Upper lobe of left lung (tissue), 6 donors: ENCODE data around the gene KIRREL3. TPM values are rescaled to one million over a fixed set of nuclear protein-coding genes. Genes with fewer than 3 reads are reported as not detected.
A peak's percentile ranks its signal among the peaks of the same experiment; 100 is the strongest.

Source experiments
- ATAC-seq, 2 donors: fragments of 200-7000 bp; cut with Tn5 transposase; one replicate each; pipeline ENCODE4 v1.9.1; 2022; ENCODE audit warnings: mild to moderate bottlenecking in 2 of 2, moderate library complexity in 2 of 2; ENCODE audit not compliant: low FRiP score in 2 of 2
- DNase-seq, 2 donors: peaks; one replicate each; pipeline ENCODE4 v3.0.0-alpha.2; 2019 to 2020
- H3K27ac ChIP-seq, 4 donors: fragments of 200-600 bp; sonication (generic); one replicate each; pipeline ENCODE4 v1.5.1; 2016 to 2019
- H3K27me3 ChIP-seq, 4 donors: fragments of 200-600 bp; sonication (generic); one replicate each; pipeline ENCODE4 v1.5.1; 2017 to 2019
- H3K36me3 ChIP-seq, 4 donors: fragments of 200-600 bp; sonication (generic); one replicate each; pipeline ENCODE4 v1.5.1; 2016 to 2019
- H3K4me1 ChIP-seq, 4 donors: fragments of 200-600 bp; sonication (generic); one replicate each; pipeline ENCODE4 v1.5.1; 2018 to 2019
- H3K4me3 ChIP-seq, 4 donors: fragments of 200-600 bp; sonication (generic); one replicate each; pipeline ENCODE4 v1.5.1; 2017 to 2019; ENCODE audit warnings: mild to moderate bottlenecking in 2 of 4, moderate library complexity in 1 of 4
- H3K9me3 ChIP-seq, 4 donors: fragments of 200-600 bp; sonication (generic); one replicate each; pipeline ENCODE4 v1.5.1; 2018 to 2019
- CTCF ChIP-seq, 6 experiments: fragments of 450-650 bp in 4 of 6; fragments of 200-600 bp in 2 of 6; sonication (generic) in 2 of 6; IDR thresholded peaks; one replicate each; pipeline ENCODE4 v1.5.1; 2016 to 2019; ENCODE audit warnings: antibody characterized with exemption in 6 of 6
- EP300 ChIP-seq, 4 donors: sonication (generic); formaldehyde crosslinking; IDR thresholded peaks; one replicate each; pipeline ENCODE4 v1.5.1; 2017; ENCODE audit warnings: antibody characterized with exemption in 4 of 4, control low read depth in 2 of 4
- POLR2A ChIP-seq, 4 donors: fragments of 450-650 bp; IDR thresholded peaks; one replicate each; pipeline ENCODE4 v1.5.1; 2016 to 2017; ENCODE audit warnings: antibody characterized with exemption in 4 of 4, mild to moderate bottlenecking in 2 of 4
- POLR2AphosphoS5 ChIP-seq, 2 donors: sonication (generic); formaldehyde crosslinking; IDR thresholded peaks; one replicate each; pipeline ENCODE4 v1.5.1; 2017; ENCODE audit warnings: antibody characterized with exemption in 2 of 2
- WGBS, 2 donors: methylation state at CpG; one replicate each; pipeline ENCODE4 v1.1.5; 2017 to 2018; 5-methylcytosine and 5-hydroxymethylcytosine counted together
- total RNA-seq, 6 donors: library from RNA; depleted of rRNA in 4 of 6; stranded (reverse); fragments of >200 nt in 4 of 6; gene quantifications; one replicate each; pipeline versions ENCODE4 v1.1.0 to v1.2.1, GENCODE V29; 2016 to 2021
- donor health status: DM: no; HTN: no; CAD: no; lungs with moderate emphysema.
- donor health status: DM: no; HTN: yes; CAD: no; lungs with severe emphysema.

Gene KIRREL3
- total RNA-seq, 6 donors from 2014 or later, result 0.22 to 0.24 TPM; not detected in 4

DNA sequence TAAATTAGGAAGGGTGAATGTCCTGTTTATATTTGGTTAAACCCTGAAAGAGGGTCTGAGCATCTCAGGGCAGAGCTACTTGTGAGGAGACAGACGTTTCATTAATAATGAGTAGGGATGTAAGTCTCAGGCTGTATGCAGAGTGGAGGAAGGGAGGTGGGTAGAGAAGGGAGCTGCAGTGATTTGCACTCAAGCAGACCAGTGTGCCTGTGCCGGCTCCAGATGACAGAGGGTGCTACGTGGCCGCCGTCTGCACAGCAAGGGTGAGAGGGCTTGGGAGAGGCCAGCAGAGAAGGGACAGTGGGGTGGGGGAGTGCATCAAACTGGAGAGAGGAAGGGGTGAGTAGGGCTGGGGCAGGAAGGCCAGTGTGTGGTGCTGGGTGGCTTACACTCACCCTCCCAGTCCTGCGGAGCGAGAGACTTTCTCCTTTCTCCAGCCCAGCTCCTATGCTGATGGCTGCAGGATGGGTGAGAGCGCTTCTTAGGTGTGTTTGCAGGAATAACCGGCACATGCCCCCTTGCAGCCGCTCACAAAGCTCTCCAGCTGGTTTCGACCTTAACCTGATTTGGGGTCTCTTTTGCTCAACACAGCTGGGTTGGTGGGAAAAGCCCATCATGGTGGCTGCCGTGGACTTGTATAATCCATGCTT lies 514.5 kb downstream of the KIRREL3 start:
- no peak overlapping the region for H3K4me3 ChIP-seq
- WGBS, 2 donors, result 79 to 82% methylated on average over 11 to 12 of the region's 12 CpGs
- H3K27ac ChIP-seq, result no peak overlapping the region
- H3K27me3 ChIP-seq, result no peaks in the 10 kb centered on the region
- ATAC-seq, result peak in 1 of 2 donors; percentile 7
- no peak for DNase-seq
- no peaks in the 10 kb centered on the region for H3K9me3 ChIP-seq
- no peaks in the 10 kb centered on the region for H3K4me1 ChIP-seq
- TF ChIP-seq EP300 (IDR thresholded peaks at IDR 0.05), result no peak
- no peaks in the 10 kb centered on the region for H3K36me3 ChIP-seq

DNA sequence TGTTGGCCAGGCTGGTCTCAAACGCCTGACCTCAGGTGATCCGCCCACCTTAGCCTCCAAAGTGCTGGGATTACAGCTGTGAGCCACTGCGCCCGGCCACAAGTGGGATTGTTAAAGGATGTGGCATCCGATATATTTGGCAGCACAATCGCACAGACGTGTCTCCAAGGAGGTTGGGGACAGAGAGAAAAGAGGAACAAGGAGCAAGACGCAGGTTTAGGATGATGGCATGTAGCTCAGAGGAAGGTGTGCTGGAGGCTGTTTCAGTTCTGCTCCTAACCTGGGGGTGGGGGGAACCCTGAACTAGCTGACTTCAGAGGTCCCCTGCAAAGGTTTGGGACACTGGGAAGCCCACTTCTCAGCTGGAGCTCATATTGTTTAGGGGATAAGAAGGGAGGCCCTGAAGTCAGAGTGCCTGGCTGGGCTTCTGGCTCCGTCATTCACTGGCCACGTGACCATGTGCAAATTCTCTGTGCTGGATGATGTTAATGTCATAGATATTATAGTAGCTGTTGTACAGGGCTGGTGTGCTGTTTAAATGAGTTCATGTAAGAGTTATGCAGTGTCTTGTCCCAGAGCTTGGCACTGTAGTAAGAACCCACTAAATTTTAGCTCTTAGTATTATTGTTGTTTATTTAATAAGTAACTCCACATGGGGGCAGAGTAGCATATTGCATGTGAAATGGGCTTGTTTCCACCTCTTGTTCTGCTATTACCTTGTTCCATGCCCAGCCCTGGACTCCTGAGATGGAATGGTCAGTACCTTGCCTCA lies 515.4 kb downstream of the KIRREL3 start:
- Histone ChIP-seq H3K4me3 (no peak overlapping the region), H3K36me3 (no peaks in the 10 kb centered on the region), H3K27me3 (no peaks in the 10 kb centered on the region), H3K27ac (no peak overlapping the region), H3K9me3 (no peaks in the 10 kb centered on the region), H3K4me1 (peaks cover 3 to 8% (median 6%) of the 10 kb centered on the region in 4 donors)
- ATAC-seq (no peak), DNase-seq (no peak)
- no peak for TF ChIP-seq EP300 (IDR thresholded peaks at IDR 0.05)
- TF ChIP-seq POLR2A (IDR thresholded peaks at IDR 0.05), result no peak
- no peak for TF ChIP-seq POLR2AphosphoS5 (IDR thresholded peaks at IDR 0.05)
- TF ChIP-seq CTCF (IDR thresholded peaks at IDR 0.05), result no peak
- 66 to 87% methylated on average over 9 to 10 of the region's 10 CpGs for WGBS, 2 donors

DNA sequence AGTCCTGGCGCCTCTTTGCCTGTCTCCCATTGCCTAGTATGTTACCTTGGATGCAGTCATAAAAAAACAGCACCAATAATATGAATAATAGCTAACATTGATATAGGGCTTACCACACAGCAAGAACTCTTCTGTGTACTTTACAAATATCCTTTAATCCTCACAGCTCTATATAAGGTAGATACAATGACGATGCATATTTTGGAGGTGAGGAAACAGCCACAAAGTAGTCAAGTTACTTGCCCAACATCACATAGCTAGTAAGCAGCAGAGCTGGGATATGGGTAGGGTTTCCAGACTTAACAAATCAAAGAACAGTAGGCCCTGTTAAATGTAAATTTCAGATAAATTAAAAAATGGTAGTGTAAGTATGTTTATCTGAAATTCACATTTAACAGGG lies 516.3 kb downstream of the KIRREL3 start:
- no peak for TF ChIP-seq POLR2A (IDR thresholded peaks at IDR 0.05)
- H3K36me3 ChIP-seq, result no peaks in the 10 kb centered on the region
- H3K4me3 ChIP-seq, result no peak overlapping the region
- no peak for ATAC-seq
- H3K27me3 ChIP-seq, result no peaks in the 10 kb centered on the region
- DNase-seq, result no peak
- 75 to 83% methylated on average over 2 of the region's 2 CpGs for WGBS, 2 donors
- H3K9me3 ChIP-seq, result no peaks in the 10 kb centered on the region
- peaks cover 3 to 8% (median 6%) of the 10 kb centered on the region in 4 donors for H3K4me1 ChIP-seq
- H3K27ac ChIP-seq, result no peak overlapping the region

- Histone ChIP-seq H3K36me3 (no peaks in the 10 kb centered on the region), H3K4me1 (peaks cover 3 to 8% (median 6%) of the 10 kb centered on the region in 4 donors), H3K4me3 (no peak overlapping the region), H3K27me3 (no peaks in the 10 kb centered on the region), H3K9me3 (no peaks in the 10 kb centered on the region), H3K27ac (no peak overlapping the region)
- WGBS, 2 donors, result 87 to 97% methylated on average over 4 of the region's 4 CpGs
- TF ChIP-seq POLR2AphosphoS5 (IDR thresholded peaks at IDR 0.05) (no peak), CTCF (IDR thresholded peaks at IDR 0.05) (no peak), POLR2A (IDR thresholded peaks at IDR 0.05) (no peak), EP300 (IDR thresholded peaks at IDR 0.05) (no peak)
- DNase-seq (no peak), ATAC-seq (no peak)
These were observed 516.9 kb downstream of the KIRREL3 start for GRCh38 chr11:126483621-126484195.

DNA sequence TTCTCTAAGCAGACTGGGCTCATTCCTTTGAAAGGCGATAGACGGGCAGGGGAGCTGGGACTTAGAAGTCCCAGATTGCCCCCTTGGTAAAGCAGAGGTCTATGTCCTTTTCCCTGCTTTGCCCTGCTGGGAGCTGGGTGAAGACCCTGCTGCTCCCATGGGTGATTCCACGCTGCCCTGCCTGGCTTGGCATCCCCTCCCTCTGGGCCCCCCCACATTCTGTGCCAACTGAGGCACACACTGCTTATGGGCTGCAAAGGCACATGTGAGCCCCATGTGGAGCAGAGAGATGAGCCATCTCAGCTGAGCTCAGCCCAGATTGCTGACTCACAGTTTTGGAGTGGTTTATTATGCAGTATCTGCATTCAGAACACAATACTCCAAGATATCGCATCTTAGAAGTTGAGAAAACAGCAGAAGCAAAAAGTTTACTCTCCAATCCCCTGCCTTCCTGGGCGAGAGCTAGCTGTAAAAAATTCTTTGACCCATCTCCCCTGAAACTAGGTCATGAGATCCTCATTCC lies 517.9 kb downstream of the KIRREL3 start:
- TF ChIP-seq POLR2AphosphoS5 (IDR thresholded peaks at IDR 0.05), result no peak
- TF ChIP-seq EP300 (IDR thresholded peaks at IDR 0.05), result no peak
- no peak for TF ChIP-seq CTCF (IDR thresholded peaks at IDR 0.05)
- TF ChIP-seq POLR2A (IDR thresholded peaks at IDR 0.05), result no peak
- no peaks in the 10 kb centered on the region for H3K9me3 ChIP-seq

More for the DNA sequence above, 517.9 kb downstream of the KIRREL3 start:
- ATAC-seq (no peak), DNase-seq (no peak)
- Histone ChIP-seq H3K4me1 (peaks cover 5 to 19% (median 10%) of the 10 kb centered on the region in 4 donors), H3K27ac (no peak overlapping the region), H3K4me3 (no peak overlapping the region), H3K27me3 (no peaks in the 10 kb centered on the region), H3K36me3 (no peaks in the 10 kb centered on the region)
- 94 to 95% methylated on average over 4 to 5 of the region's 5 CpGs for WGBS, 2 donors
